ENCODE measurements around the gene CCDC28B. TPM values are rescaled to one million over a fixed set of nuclear protein-coding genes. Genes with fewer than 3 reads are reported as not detected.

The CCDC28B gene
- total and polyA plus RNA-seq, 2 of the 13 experiments (the other 11 are each of a cell fraction or from before 2014, with no cell fraction given), result 2.6 to 3.5 TPM

DNA sequence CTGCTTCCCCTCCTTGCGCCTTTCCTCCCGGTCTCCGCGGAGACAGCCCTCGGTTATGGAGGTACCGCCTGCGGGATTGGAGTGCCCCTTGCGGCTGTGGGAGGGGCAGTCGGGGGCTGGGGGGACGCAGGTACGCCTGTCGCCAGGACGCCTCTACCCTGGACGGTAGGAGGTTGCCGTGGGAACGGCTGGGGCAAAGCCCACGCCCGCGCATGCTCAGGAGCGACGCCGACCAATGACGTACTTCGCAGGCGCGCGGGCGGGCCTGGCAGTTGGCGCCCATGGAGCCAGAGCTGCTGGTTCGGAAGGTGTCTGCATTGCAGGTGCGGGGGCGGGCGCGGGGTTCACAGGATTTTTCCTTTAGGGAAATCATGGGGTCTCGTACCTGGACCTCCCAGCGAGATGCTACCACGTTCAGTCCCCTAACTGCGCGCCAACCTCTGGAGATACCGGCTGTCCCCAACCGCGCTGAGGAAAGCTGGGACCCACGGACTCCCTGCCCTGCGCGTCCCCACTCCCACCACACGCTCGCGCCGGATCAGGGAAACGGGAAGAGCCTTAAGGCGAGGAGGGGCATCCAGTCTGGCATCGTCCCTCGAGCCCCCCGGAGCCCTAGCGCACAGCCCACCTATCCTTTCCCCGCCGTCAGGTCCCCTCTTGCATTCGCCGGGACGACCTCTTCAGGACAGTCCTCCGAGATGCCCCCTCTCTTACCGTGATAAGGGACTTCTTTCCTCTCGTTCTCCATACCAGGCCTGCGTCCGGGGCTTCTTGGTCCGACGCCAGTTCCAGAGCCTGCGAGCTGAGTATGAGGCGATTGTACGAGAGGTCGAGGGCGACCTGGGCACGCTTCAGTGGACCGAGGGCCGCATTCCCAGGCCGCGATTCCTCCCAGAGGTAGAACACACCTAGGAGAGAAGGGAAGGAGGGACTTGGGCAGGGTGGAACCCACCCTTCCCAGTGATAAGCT, 5.3 kb downstream of the CCDC28B start, which contains the start of gene IQCC (continued):
- no peak for TF ChIP-seq GZF1 (CRISPR knock-in tag; IDR thresholded peaks at IDR 0.05)
- TF ChIP-seq NFYB (CRISPR knock-in tag; IDR thresholded peaks at IDR 0.05), result peak; percentile 12; the same call in 1 of the 2 replicates
- no peak for TF ChIP-seq ZNF747 (CRISPR knock-in tag; IDR thresholded peaks at IDR 0.05; ENCODE audit: borderline replicate concordance)
- no peak for TF ChIP-seq ZNF616 (CRISPR knock-in tag; IDR thresholded peaks at IDR 0.05; ENCODE audit: low read depth)
- TF ChIP-seq ZSCAN5A (CRISPR knock-in tag; IDR thresholded peaks at IDR 0.05; ENCODE audit: borderline replicate concordance), result 0 out of 2 replicates have a peak, but pooled peaks have one; percentile 60
- 0 out of 2 replicates have a peak, but pooled peaks have one; percentile 42 for TF ChIP-seq ZNF33B (CRISPR knock-in tag; IDR thresholded peaks at IDR 0.05)
- TF ChIP-seq ZNF563 (CRISPR knock-in tag; IDR thresholded peaks at IDR 0.05), result 0 out of 2 replicates have a peak, but pooled peaks have one; percentile 2
- 0 out of 2 replicates have a peak, but pooled peaks have one; percentile 26 for TF ChIP-seq NR2C2 (CRISPR knock-in tag; IDR thresholded peaks at IDR 0.05; ENCODE audit: borderline replicate concordance)
- TF ChIP-seq, protein P1, sequence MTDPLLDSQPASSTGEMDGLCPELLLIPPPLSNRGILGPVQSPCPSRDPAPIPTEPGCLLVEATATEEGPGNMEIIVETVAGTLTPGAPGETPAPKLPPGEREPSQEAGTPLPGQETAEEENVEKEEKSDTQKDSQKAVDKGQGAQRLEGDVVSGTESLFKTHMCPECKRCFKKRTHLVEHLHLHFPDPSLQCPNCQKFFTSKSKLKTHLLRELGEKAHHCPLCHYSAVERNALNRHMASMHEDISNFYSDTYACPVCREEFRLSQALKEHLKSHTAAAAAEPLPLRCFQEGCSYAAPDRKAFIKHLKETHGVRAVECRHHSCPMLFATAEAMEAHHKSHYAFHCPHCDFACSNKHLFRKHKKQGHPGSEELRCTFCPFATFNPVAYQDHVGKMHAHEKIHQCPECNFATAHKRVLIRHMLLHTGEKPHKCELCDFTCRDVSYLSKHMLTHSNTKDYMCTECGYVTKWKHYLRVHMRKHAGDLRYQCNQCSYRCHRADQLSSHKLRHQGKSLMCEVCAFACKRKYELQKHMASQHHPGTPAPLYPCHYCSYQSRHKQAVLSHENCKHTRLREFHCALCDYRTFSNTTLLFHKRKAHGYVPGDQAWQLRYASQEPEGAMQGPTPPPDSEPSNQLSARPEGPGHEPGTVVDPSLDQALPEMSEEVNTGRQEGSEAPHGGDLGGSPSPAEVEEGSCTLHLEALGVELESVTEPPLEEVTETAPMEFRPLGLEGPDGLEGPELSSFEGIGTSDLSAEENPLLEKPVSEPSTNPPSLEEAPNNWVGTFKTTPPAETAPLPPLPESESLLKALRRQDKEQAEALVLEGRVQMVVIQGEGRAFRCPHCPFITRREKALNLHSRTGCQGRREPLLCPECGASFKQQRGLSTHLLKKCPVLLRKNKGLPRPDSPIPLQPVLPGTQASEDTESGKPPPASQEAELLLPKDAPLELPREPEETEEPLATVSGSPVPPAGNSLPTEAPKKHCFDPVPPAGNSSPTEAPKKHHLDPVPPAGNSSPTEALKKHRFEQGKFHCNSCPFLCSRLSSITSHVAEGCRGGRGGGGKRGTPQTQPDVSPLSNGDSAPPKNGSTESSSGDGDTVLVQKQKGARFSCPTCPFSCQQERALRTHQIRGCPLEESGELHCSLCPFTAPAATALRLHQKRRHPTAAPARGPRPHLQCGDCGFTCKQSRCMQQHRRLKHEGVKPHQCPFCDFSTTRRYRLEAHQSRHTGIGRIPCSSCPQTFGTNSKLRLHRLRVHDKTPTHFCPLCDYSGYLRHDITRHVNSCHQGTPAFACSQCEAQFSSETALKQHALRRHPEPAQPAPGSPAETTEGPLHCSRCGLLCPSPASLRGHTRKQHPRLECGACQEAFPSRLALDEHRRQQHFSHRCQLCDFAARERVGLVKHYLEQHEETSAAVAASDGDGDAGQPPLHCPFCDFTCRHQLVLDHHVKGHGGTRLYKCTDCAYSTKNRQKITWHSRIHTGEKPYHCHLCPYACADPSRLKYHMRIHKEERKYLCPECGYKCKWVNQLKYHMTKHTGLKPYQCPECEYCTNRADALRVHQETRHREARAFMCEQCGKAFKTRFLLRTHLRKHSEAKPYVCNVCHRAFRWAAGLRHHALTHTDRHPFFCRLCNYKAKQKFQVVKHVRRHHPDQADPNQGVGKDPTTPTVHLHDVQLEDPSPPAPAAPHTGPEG (CRISPR knock-in tag; IDR thresholded peaks at IDR 0.05), result peak; percentile 71; the same call in 1 of the 2 replicates
- TF ChIP-seq SNAPC2 (CRISPR knock-in tag; IDR thresholded peaks at IDR 0.05), result no peak
- TF ChIP-seq ZMAT5 (CRISPR knock-in tag; IDR thresholded peaks at IDR 0.05; ENCODE audit: borderline replicate concordance, low read depth), result no peak
- TF ChIP-seq KDM6A (CRISPR knock-in tag; IDR thresholded peaks at IDR 0.05; ENCODE audit: low read depth), result no peak
- TF ChIP-seq ZNF605 (CRISPR knock-in tag; IDR thresholded peaks at IDR 0.05), result 0 out of 2 replicates have a peak, but pooled peaks have one; percentile 29
- TF ChIP-seq SAFB2 (CRISPR knock-in tag; IDR thresholded peaks at IDR 0.05; ENCODE audit: borderline replicate concordance, low read depth), result 0 out of 2 replicates have a peak, but pooled peaks have one; percentile 36
- no peak for TF ChIP-seq ZNF256 (CRISPR knock-in tag; conservative IDR thresholded peaks at IDR 0.05)
- TF ChIP-seq ZNF382 (CRISPR knock-in tag; IDR thresholded peaks at IDR 0.05; ENCODE audit: borderline replicate concordance), result no peak
